ENCODE data around the gene CHSY1. TPM values are rescaled to one million over a fixed set of nuclear protein-coding genes. Genes with fewer than 3 reads are reported as not detected.

CHSY1 gene
- total RNA-seq, 1 donor, result 41.5 TPM

- TF ChIP-seq CTCF (IDR thresholded peaks at IDR 0.05; ENCODE audit: insufficient read depth, low read depth, low read length), result no peak
- no peak for DNase-seq (ENCODE audit: low read depth)
- no peak overlapping the region for H3K4me3 ChIP-seq (ENCODE audit: low read depth, low read length)
Measured at GRCh38 chr15:101141926-101142527, 109.8 kb downstream of the CHSY1 start.

DNA sequence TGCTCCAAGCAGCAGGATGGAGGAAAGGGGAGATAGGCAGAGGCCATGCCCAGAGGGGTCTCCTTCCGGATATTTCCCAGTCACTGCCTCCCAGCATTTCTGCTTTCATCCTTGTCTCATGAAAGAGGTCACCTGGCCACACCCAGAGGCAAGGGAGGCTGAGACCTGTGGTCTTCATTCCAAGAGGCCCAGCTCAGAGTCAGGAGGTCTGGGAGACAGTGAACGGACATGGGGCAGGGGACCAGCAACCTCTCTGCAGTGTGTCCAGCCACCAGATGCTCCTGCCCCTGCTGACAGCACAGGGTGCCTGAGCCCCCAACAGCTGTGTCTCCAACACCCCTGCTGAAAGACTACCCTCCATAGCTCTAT is 111.2 kb downstream of the CHSY1 start:
- DNase-seq (ENCODE audit: low read depth), result no peak
- TF ChIP-seq CTCF (IDR thresholded peaks at IDR 0.05; ENCODE audit: insufficient read depth, low read depth, low read length), result no peak
- no peak overlapping the region for H3K4me3 ChIP-seq (ENCODE audit: low read depth, low read length)

- no peak overlapping the region for H3K4me3 ChIP-seq (ENCODE audit: low read depth, low read length)
- no peak for DNase-seq (ENCODE audit: low read depth)
- no peak for TF ChIP-seq CTCF (IDR thresholded peaks at IDR 0.05; ENCODE audit: insufficient read depth, low read depth, low read length)
Measured at GRCh38 chr15:101139986-101140696, 111.7 kb downstream of the CHSY1 start.

- DNase-seq (ENCODE audit: low read depth), result no peak
- no peak overlapping the region for H3K4me3 ChIP-seq (ENCODE audit: low read depth, low read length)
- TF ChIP-seq CTCF (IDR thresholded peaks at IDR 0.05; ENCODE audit: insufficient read depth, low read depth, low read length), result no peak
Measured at GRCh38 chr15:101138913-101139880, 112.7 kb downstream of the CHSY1 start.

DNA sequence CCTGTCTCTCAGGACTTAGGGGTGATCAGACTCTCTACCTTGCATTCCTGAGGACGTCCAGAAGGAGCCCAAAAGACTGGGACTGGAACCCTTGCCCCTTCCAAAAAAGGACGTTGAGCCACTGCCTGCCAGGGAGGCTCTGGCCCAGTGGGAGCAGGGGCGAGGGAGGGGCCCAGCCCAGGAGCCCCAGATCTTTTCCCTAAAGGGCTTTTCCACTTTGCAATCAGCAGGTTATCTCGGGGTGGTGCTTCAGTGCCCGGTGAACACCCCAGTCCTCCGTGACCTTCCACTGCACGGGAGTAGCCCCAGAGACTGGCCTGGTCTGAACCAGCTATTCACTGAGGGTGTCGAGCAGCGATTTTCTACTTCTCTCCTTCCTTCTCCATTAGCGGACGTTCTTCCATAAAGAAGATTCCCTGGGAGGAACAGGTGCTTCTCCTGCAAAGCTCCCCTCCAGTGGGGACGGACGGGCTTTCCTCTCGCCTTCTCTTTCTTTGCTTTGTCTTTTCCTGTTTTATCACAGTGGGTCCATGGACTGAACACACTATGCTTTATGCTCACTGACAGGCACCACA is 113.7 kb downstream of the CHSY1 start:
- DNase-seq (ENCODE audit: low read depth), result no peak
- no peak for TF ChIP-seq CTCF (IDR thresholded peaks at IDR 0.05; ENCODE audit: insufficient read depth, low read depth, low read length)
- H3K4me3 ChIP-seq (ENCODE audit: low read depth, low read length), result no peak overlapping the region

GRCh38 chr15:101137312-101137940 is 114.4 kb downstream of the CHSY1 start:
- no peak for TF ChIP-seq CTCF (IDR thresholded peaks at IDR 0.05; ENCODE audit: insufficient read depth, low read depth, low read length)
- H3K4me3 ChIP-seq (ENCODE audit: low read depth, low read length), result no peak overlapping the region
- no peak for DNase-seq (ENCODE audit: low read depth)
